ENCODE data around the gene NCBP3. TPM values are rescaled to one million over a fixed set of nuclear protein-coding genes. Genes with fewer than 3 reads are reported as not detected.

The NCBP3 gene
- total RNA-seq, 2 donors from 2014 or later, result 23.4 to 34.2 TPM

DNA sequence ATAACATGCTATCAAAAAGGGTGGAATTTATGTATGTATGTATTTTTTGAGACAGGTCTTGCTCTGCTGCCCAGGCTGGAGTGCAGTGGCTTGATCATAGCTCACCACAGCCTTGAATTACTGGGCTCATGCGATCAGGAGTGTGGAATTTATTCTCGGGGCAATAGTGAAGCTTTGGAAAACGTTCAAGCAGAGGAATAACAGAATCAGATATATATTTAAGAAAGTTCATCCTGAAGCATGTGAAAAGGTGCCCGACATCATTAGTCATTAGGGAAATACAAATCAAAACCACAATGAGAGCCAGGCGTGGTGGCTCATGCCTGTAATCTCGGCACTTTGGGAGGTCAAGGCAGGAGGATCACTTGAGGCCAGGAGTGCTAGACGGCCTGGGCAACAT, 37.3 kb downstream of the NCBP3 start:
- H3K9me3 ChIP-seq, result no peaks in the 10 kb centered on the region
- H3K4me1 ChIP-seq, result no peaks in the 10 kb centered on the region
- 86 to 87% methylated on average over 7 of the region's 7 CpGs for WGBS, 2 donors
- no peak for ATAC-seq
- DNase-seq, result no peak
- H3K4me3 ChIP-seq, result no peak overlapping the region
- intact Hi-C loops (cut with DNase I), result no loop called here
- TF ChIP-seq POLR2A (IDR thresholded peaks at IDR 0.05) (no peak), CTCF (IDR thresholded peaks at IDR 0.05) (no peak)
- peaks cover 7 to 17% of the 10 kb centered on the region in 2 donors for H3K36me3 ChIP-seq (replicated peaks in 1 of 2; ENCODE audit: insufficient read depth in 1 of 2, low read depth in 2 of 2)
- no peaks in the 10 kb centered on the region for H3K27me3 ChIP-seq
- H3K27ac ChIP-seq, result no peak overlapping the region

DNA sequence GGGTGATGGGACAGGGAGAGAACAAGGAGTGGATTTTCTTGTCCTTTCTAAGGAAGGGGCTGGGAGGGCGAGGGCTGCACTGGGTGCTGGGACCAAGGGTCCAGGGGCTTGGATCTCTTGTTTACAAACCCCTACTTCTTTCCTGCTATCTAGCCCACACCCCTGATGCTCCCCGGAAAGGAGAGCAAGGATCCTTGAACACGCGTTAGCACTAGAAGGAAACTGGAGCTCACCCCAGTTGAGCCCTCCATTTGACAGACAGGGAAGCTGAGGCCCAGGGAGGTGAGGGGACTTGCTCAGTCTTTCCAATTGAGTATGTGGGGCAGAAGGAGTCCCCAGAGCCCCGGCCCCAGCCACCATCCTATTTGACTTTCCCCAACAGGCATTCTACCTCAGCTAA, 40.5 kb downstream of the NCBP3 start:
- DNase-seq (no peak), ATAC-seq (no peak)
- intact Hi-C loops (cut with DNase I), result no loop called here
- WGBS, 2 donors, result 71 to 77% methylated on average over 5 of the region's 5 CpGs
- Histone ChIP-seq H3K4me1 (peaks cover 12% of the 10 kb centered on the region), H3K27me3 (no peaks in the 10 kb centered on the region), H3K4me3 (no peak overlapping the region), H3K36me3 (replicated peaks in 1 of 2; ENCODE audit: insufficient read depth in 1 of 2, low read depth in 2 of 2) (peaks cover 0 to 10% of the 10 kb centered on the region in 2 donors), H3K27ac (no peak overlapping the region), H3K9me3 (no peaks in the 10 kb centered on the region)
- TF ChIP-seq POLR2A (IDR thresholded peaks at IDR 0.05) (no peak), CTCF (IDR thresholded peaks at IDR 0.05) (no peak)

DNA sequence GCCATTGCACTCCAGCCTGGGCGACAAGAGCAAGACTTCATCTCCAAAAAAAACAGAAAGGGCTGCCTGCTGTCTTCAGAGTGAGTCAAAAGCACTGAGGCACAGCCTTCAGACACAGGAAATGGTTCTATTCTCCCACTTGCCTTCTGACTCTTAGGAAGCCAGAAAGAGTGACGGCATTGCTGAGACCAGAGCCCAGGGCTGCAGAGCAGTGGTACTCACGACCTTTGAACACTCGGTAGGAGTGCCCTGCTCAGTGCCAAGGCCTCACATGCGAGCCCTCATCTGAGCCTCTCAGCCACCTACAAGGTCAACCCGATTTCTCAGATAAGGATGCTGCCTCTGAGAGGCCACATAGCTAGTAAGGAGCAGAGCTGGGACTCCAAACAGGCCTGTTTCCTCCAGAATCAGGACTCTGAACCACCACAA, 41.5 kb downstream of the NCBP3 start:
- no peaks in the 10 kb centered on the region for H3K27me3 ChIP-seq
- intact Hi-C loops (cut with DNase I), result no loop called here
- no peak for ATAC-seq
- peaks cover 12% of the 10 kb centered on the region for H3K4me1 ChIP-seq
- 37 to 39% methylated on average over 6 of the region's 6 CpGs for WGBS, 2 donors
- H3K36me3 ChIP-seq (replicated peaks in 1 of 2; ENCODE audit: insufficient read depth in 1 of 2, low read depth in 2 of 2), result peaks cover 0 to 10% of the 10 kb centered on the region in 2 donors
- H3K4me3 ChIP-seq, result no peak overlapping the region
- DNase-seq, result peak in 2 of 4 donors; percentile 28 to 56
- TF ChIP-seq CTCF (IDR thresholded peaks at IDR 0.05), result no peak
- TF ChIP-seq POLR2A (IDR thresholded peaks at IDR 0.05), result no peak
- no peaks in the 10 kb centered on the region for H3K9me3 ChIP-seq
- H3K27ac ChIP-seq, result no peak overlapping the region

- Histone ChIP-seq H3K27me3 (no peaks in the 10 kb centered on the region), H3K4me3 (no peak overlapping the region), H3K36me3 (replicated peaks in 1 of 2; ENCODE audit: insufficient read depth in 1 of 2, low read depth in 2 of 2) (peaks cover 0 to 7% of the 10 kb centered on the region in 2 donors), H3K9me3 (no peaks in the 10 kb centered on the region), H3K27ac (peak overlapping the region in 2 of 4 donors; percentile 34 to 75), H3K4me1 (peaks cover 12% of the 10 kb centered on the region)
- 56 to 63% methylated on average over 5 of the region's 5 CpGs for WGBS, 2 donors
- TF ChIP-seq CTCF (IDR thresholded peaks at IDR 0.05) (no peak), POLR2A (IDR thresholded peaks at IDR 0.05) (no peak)
- ATAC-seq, result no peak
- intact Hi-C loops (cut with DNase I), result no loop called here
- DNase-seq, result no peak
Observed at GRCh38 chr17:3803308-3803640, 42.8 kb downstream of the NCBP3 start.

All from body of pancreas (tissue), 4 donors.